Colonic mucosa (tissue), 4 donors: ENCODE data around the gene HTRA3. TPM values are rescaled to one million over a fixed set of nuclear protein-coding genes. Genes with fewer than 3 reads are reported as not detected.

Experiments used
- DNase-seq: peaks from one replicate; pipeline ENCODE4 v3.0.0-alpha.2; 2020
- H3K27ac ChIP-seq: fragments of 200-600 bp; one replicate; pipeline ENCODE4 v1.8.0; 2021
- H3K27me3 ChIP-seq: fragments of 200-600 bp; one replicate; pipeline ENCODE4 v1.8.0; 2021
- H3K36me3 ChIP-seq: fragments of 200-600 bp; one replicate; pipeline ENCODE4 v1.8.0; 2021
- H3K4me1 ChIP-seq: fragments of 200-600 bp; one replicate; pipeline ENCODE4 v1.8.0; 2021; ENCODE audit warnings: mild to moderate bottlenecking
- H3K4me3 ChIP-seq: fragments of 200-600 bp; one replicate; pipeline ENCODE4 v1.8.0; 2021
- H3K9ac ChIP-seq, 2 donors: one replicate each; pipeline ENCODE4 v1.7.0; 2013; ENCODE audit warnings: control low read depth in 2 of 2, low read depth in 2 of 2, low read length in 2 of 2
- H3K9me3 ChIP-seq: fragments of 200-600 bp; one replicate; pipeline ENCODE4 v1.8.0; 2021
- CTCF ChIP-seq: fragments of 200-600 bp; IDR thresholded peaks from one replicate; pipeline ENCODE4 v1.8.0; 2022; ENCODE audit warnings: antibody characterized with exemption, mild to moderate bottlenecking
- intact Hi-C: fragments of 100-400 bp; cut with DNase I; formaldehyde crosslinking; loops from one replicate; pipeline ENCODE4 v1.14.1; 2022
- total RNA-seq, 2 donors: library from RNA; stranded (reverse); fragmentation: NEBNext Ultra II Directional in 1 of 2; extraction: Animal tissue kit (Norgen Biotek cat#: 25700) in 1 of 2; gene quantifications; one replicate each; pipeline ENCODE4 v1.2.1, GENCODE V29; 2021
- donor health status: healthy.
- donor health status: DM: no; HTN: no; CAD: no.
- donor health status: DM: no; HTN: no; CAD: no.

The HTRA3 gene
- total RNA-seq, 2 donors from 2014 or later, result 1.3 to 5.0 TPM

DNA sequence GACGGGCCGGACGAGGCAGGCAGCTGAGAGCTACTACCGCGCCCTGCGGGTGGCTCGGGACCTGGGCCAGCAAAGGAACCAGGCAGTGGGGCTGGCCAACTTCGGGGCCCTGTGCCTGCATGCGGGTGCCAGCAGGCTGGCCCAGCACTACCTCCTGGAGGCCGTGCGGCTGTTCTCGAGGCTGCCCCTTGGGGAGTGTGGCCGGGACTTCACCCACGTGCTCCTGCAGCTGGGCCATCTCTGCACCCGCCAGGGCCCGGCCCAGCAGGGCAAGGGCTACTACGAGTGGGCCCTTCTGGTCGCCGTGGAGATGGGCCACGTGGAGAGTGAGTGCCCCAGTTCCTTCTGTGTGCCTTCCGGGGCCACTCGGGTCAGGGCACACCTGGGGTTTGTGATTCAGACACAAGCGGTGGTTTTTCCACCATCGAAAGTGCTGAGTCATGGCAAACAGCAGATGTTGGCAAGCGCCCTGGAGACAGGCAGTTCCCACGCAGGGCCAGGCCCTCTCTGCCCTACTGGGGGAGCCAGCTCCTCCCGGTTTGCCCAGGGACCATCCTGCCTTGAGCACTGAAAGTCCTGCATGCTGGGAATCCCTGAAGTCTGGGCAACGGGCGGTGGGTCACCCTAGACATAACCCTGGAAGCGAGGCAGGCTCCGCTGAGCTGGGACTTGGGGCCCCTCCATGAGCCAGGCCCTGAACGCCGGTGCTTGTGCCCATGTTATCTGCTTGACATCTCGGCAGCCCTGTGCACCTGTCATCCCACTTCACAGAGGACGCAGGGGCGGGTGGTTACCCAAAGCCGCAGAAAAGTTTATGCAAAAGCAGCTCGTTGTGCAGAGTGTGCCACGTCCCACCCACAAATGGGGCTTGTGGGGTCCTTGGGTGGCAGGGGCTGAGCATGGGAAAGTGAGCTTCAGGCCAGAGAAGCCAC is 41.0 kb upstream of the HTRA3 start:
- H3K4me1 ChIP-seq, result peaks cover 8% of the 10 kb centered on the region
- no peaks in the 10 kb centered on the region for H3K9me3 ChIP-seq
- no peaks in the 10 kb centered on the region for H3K27me3 ChIP-seq
- H3K27ac ChIP-seq, result peak overlapping the region; percentile 36
- intact Hi-C loops, result no loop called here
- no peak overlapping the region for H3K4me3 ChIP-seq
- no peaks in the 10 kb centered on the region for H3K36me3 ChIP-seq
- peak overlapping the region in 1 of 2 donors; percentile 36 for H3K9ac ChIP-seq
- peak; percentile 67 for DNase-seq
- TF ChIP-seq CTCF, result no peak

- Histone ChIP-seq H3K4me1 (peaks cover 8% of the 10 kb centered on the region), H3K27me3 (no peaks in the 10 kb centered on the region), H3K27ac (no peak overlapping the region), H3K9me3 (no peaks in the 10 kb centered on the region), H3K4me3 (no peak overlapping the region), H3K36me3 (no peaks in the 10 kb centered on the region), H3K9ac (no peak overlapping the region)
- no peak for TF ChIP-seq CTCF
- intact Hi-C loops, result no loop called here
- DNase-seq, result no peak
These were observed 40.1 kb upstream of the HTRA3 start for GRCh38 chr4:8229331-8229975.

DNA sequence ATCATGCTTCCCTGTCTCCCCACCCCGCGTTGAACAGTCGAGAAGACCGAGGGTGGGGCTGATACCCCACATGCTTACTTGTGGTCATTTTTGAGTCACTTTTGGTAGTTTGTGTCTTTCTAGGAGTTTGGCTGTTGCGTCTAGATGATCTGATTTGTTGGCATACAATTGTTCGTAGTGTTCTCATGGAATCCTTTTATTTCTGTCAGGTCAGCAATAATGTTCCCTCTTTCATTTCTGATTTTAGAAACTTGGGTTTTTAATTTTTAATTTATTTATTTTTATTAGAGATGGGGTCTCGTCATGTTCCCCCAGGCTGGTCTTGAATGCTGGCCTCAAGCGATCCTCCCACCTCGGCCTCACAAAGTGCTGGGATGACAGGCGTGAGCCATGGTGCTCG is 39.5 kb upstream of the HTRA3 start:
- DNase-seq, result no peak
- Histone ChIP-seq H3K9me3 (no peaks in the 10 kb centered on the region), H3K36me3 (no peaks in the 10 kb centered on the region), H3K27me3 (no peaks in the 10 kb centered on the region), H3K4me1 (peaks cover 8% of the 10 kb centered on the region), H3K4me3 (no peak overlapping the region), H3K27ac (no peak overlapping the region), H3K9ac (no peak overlapping the region)
- intact Hi-C loops, result no loop called here
- TF ChIP-seq CTCF, result no peak

GRCh38 chr4:8230891-8231290 is 38.7 kb upstream of the HTRA3 start:
- H3K4me1 ChIP-seq, result peaks cover 8% of the 10 kb centered on the region
- DNase-seq, result no peak
- H3K9me3 ChIP-seq, result no peaks in the 10 kb centered on the region
- no peak overlapping the region for H3K9ac ChIP-seq
- intact Hi-C loops, result no loop called here
- no peaks in the 10 kb centered on the region for H3K27me3 ChIP-seq
- H3K36me3 ChIP-seq, result no peaks in the 10 kb centered on the region
- H3K27ac ChIP-seq, result no peak overlapping the region
- H3K4me3 ChIP-seq, result no peak overlapping the region
- TF ChIP-seq CTCF, result no peak

- intact Hi-C loops, result no loop called here
- TF ChIP-seq CTCF, result no peak
- no peak overlapping the region for H3K27ac ChIP-seq
- no peak for DNase-seq
- peaks cover 8% of the 10 kb centered on the region for H3K4me1 ChIP-seq
- no peak overlapping the region for H3K4me3 ChIP-seq
- H3K9me3 ChIP-seq, result no peaks in the 10 kb centered on the region
- no peak overlapping the region for H3K9ac ChIP-seq
- H3K27me3 ChIP-seq, result no peaks in the 10 kb centered on the region
- H3K36me3 ChIP-seq, result no peaks in the 10 kb centered on the region
These were observed 38.0 kb upstream of the HTRA3 start for GRCh38 chr4:8231551-8232049.
